Endothelial cell of umbilical vein (primary cell): ENCODE data around the gene TMEM40. TPM values are rescaled to one million over a fixed set of nuclear protein-coding genes. Genes with fewer than 3 reads are reported as not detected.

ENCODE experiments used
- BruUV-seq: library from RNA; stranded (reverse); fragments of 400-500 nt; replicated peaks from 2 replicates; lab custom pipeline; 2021; lab: Mats Ljungman, UMichigan
- CTCF ChIA-PET: fragments of 300-600, 350-600 bp; sonication (Branson Sonifier 250); formaldehyde crosslinking; loops from one replicate; lab custom pipeline; 2021; ENCODE audit warnings: antibody characterized with exemption, inconsistent platforms; lab: Charles Lee
- POLR2A ChIA-PET: fragments of 300-600, 350-600 bp; sonication (Branson Sonifier 250); formaldehyde crosslinking; loops from one replicate; lab custom pipeline; 2021; ENCODE audit warnings: antibody characterized with exemption, inconsistent platforms; lab: Charles Lee
- DNase-seq: peaks from one replicate; pipeline ENCODE4 v3.0.0-alpha.2; 2011; ENCODE audit warnings: low read depth, low spot score
- FAIRE-seq: peaks from 2 replicates; lab custom pipeline; 2011; peaks lifted over from hg19 to GRCh38; lab: Jason Lieb, UNC
- H2AFZ ChIP-seq: 2 replicates; pipeline ENCODE4 v1.6.0; 2012; ENCODE audit warnings: low read depth, low read length, control low read depth, inconsistent platforms
- H3K27ac ChIP-seq: 2 replicates; pipeline ENCODE4 v1.5.1; 2011; ENCODE audit warnings: low read depth, mild to moderate bottlenecking, control low read depth, low read length, moderate library complexity; ENCODE audit not compliant: insufficient read depth
- H3K27me3 ChIP-seq, 2 experiments: 2 replicates each; pipeline versions ENCODE4 v1.6.0 to v1.6.1; 2011; ENCODE audit warnings: low read length in 2 of 2, mixed read lengths in 1 of 2; ENCODE audit not compliant: control insufficient read depth in 2 of 2, insufficient read depth in 2 of 2
- H3K36me3 ChIP-seq, 2 experiments: 2 replicates in 1 of 2; 3 replicates in 1 of 2; pipeline ENCODE4 v1.5.1; 2011; ENCODE audit warnings: low read length in 2 of 2, mild to moderate bottlenecking in 1 of 2, moderate library complexity in 1 of 2; ENCODE audit not compliant: control insufficient read depth in 2 of 2, insufficient read depth in 2 of 2; ENCODE audit errors: extremely low read depth in 1 of 2
- H3K4me1 ChIP-seq: 3 replicates; pipeline ENCODE4 v1.5.1; 2011; ENCODE audit warnings: mild to moderate bottlenecking, low read length; ENCODE audit not compliant: control insufficient read depth, insufficient read depth; ENCODE audit errors: extremely low read depth
- H3K4me2 ChIP-seq: 2 replicates; pipeline ENCODE4 v1.6.1; 2011; ENCODE audit warnings: low read length, control low read depth, mixed read lengths; ENCODE audit not compliant: insufficient read depth
- H3K4me3 ChIP-seq, 3 experiments: fragments of 200-600 bp in 1 of 3; sonication (generic), shearing (Covaris generic) in 1 of 3; replicated peaks in 1 of 3; 2 replicates each; pipeline ENCODE4 v1.5.1; 2011 to 2016; ENCODE audit warnings: control low read depth in 3 of 3, low read length in 3 of 3, mild to moderate bottlenecking in 2 of 3, inconsistent platforms in 1 of 3, low read depth in 1 of 3, moderate library complexity in 1 of 3; ENCODE audit not compliant: insufficient read depth in 1 of 3
- H3K79me2 ChIP-seq: 2 replicates; pipeline ENCODE4 v1.6.0; 2012; ENCODE audit warnings: low read length, inconsistent platforms; ENCODE audit not compliant: control insufficient read depth, insufficient read depth
- H3K9ac ChIP-seq: replicated peaks from 2 replicates; pipeline ENCODE3; 2011; ENCODE audit warnings: low read length, control low read depth; ENCODE audit not compliant: insufficient read depth; ENCODE audit errors: extremely low read depth
- H3K9me1 ChIP-seq: replicated peaks from 3 replicates; pipeline ENCODE4 v1.6.0; 2011; ENCODE audit warnings: mild to moderate bottlenecking, low read length; ENCODE audit not compliant: control insufficient read depth, insufficient read depth; ENCODE audit errors: extremely low read depth
- H3K9me3 ChIP-seq: replicated peaks from 2 replicates; pipeline ENCODE4 v1.5.1; 2012; ENCODE audit warnings: low read length, inconsistent platforms; ENCODE audit not compliant: control insufficient read depth, insufficient read depth
- H4K20me1 ChIP-seq: replicated peaks from 2 replicates; pipeline ENCODE3; 2011; ENCODE audit warnings: mild to moderate bottlenecking, low read length; ENCODE audit not compliant: control insufficient read depth, insufficient read depth; ENCODE audit errors: extremely low read depth
- CTCF ChIP-seq, 2 donors: IDR thresholded peaks; 1 replicate in 1 of 2; 2 replicates in 1 of 2; pipeline ENCODE4 v1.5.1; 2011; ENCODE audit warnings: low read length in 2 of 2, mild to moderate bottlenecking in 2 of 2, moderate library complexity in 2 of 2, control low read depth in 1 of 2, inconsistent platforms in 1 of 2, low read depth in 1 of 2; ENCODE audit not compliant: insufficient read depth in 1 of 2; ENCODE audit errors: extremely low read depth in 1 of 2
- EZH2 ChIP-seq: IDR thresholded peaks from 2 replicates; pipeline ENCODE4 v1.6.1; 2012; ENCODE audit warnings: borderline replicate concordance, low read depth, mild to moderate bottlenecking, moderate library complexity, low read length, inconsistent platforms; ENCODE audit not compliant: severe bottlenecking
- FOS ChIP-seq: IDR thresholded peaks from 2 replicates; pipeline ENCODE4 v1.6.1; 2011; ENCODE audit warnings: mild to moderate bottlenecking, low read length, moderate library complexity, borderline replicate concordance; ENCODE audit not compliant: insufficient read depth
- GATA2 ChIP-seq: IDR thresholded peaks from 2 replicates; pipeline ENCODE4 v1.7.0; 2011; ENCODE audit warnings: low read depth, mild to moderate bottlenecking, moderate library complexity, mixed read lengths, low read length; ENCODE audit not compliant: insufficient read length, insufficient read depth
- JUN ChIP-seq: IDR thresholded peaks from 2 replicates; pipeline ENCODE4 v1.6.1; 2011; ENCODE audit warnings: borderline replicate concordance, low read depth; ENCODE audit not compliant: insufficient read length, insufficient read depth
- MAX ChIP-seq: IDR thresholded peaks from 2 replicates; pipeline ENCODE4 v1.6.1; 2011; ENCODE audit not compliant: insufficient read depth, insufficient read length
- MYC ChIP-seq: IDR thresholded peaks from one replicate; pipeline ENCODE4 v1.6.1; 2011; ENCODE audit warnings: mild to moderate bottlenecking, low read depth, low read length
- POLR2A ChIP-seq: IDR thresholded peaks from 2 replicates; pipeline ENCODE4 v1.6.1; 2012; ENCODE audit warnings: low read depth, mild to moderate bottlenecking, control low read depth, low read length
- POLR2AphosphoS5 ChIP-seq: IDR thresholded peaks from 2 replicates; pipeline ENCODE4 v1.6.1; 2012; ENCODE audit warnings: low read depth, mild to moderate bottlenecking, control low read depth, low read length, moderate library complexity; ENCODE audit not compliant: insufficient read depth
- dilution Hi-C: fragments of 300-500 bp; cut with MboI; formaldehyde crosslinking; loops from one replicate; pipeline ENCODE4 v1.15.0; 2019; ENCODE audit warnings: low sequenced_read_pairs; ENCODE audit not compliant: extremely low pct_ligation_motif_present
- intact Hi-C: fragments of 100-400 bp; cut with micrococcal nuclease; formaldehyde crosslinking; loops from one replicate; pipeline ENCODE4 v1.10.0; 2022
- polyA plus RNA-seq, 4 experiments: library from polyadenylated mRNA; depleted of rRNA in 3 of 4; stranded (reverse) in 3 of 4; unstranded in 1 of 4; fragments of >200 nt; gene quantifications; 2 replicates each; pipeline versions ENCODE4 v1.2.1 to v1.2.3, GENCODE V29; 2011 to 2012; ENCODE audit warnings: missing spikeins in 1 of 4
- total RNA-seq: library from RNA; stranded (reverse); gene quantifications from 2 replicates; pipeline ENCODE4 v1.2.3, GENCODE V29; 2021

The TMEM40 gene
- total and polyA plus RNA-seq, 2 donors (not counting 3 experiments of a cell fraction or from before 2014, with no cell fraction given), result not detected

DNA sequence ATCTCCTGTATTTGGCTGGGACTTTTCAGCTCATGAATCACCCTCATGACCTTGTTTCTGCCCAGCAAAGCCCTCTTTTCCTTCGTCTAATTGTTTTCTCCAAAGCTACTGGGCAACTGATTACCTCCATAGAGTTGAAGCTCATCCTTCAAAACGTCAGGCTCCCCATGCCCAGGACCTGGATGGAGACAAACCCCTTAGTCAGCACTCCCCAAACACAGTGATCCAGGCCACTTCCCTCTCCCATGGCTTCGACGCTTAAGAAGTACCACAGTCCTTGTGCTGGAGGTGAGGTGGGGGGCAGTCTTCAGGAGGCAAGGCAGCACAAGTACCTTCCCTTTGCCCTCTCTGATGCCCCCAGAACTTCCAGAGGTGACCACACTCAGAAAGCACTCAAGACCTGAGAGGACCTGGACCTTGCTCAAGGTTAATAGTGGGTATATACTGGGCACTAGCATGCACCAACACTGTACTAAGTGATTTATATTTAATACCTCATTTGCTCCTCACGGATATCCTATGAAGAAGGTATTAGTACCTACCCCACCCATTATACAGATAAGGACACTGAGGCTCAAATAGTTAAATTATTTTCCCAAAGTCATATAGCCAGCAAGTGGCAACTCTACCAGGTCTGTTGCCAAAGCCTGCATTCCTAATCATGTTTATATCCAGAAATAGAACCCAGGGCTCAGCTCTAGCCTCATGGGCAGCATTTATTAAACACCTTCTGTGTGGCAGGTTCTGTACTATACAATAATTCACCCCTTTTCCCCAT, 16.5 kb downstream of the TMEM40 start:
- no peak overlapping the region for H3K9ac ChIP-seq
- H3K36me3 ChIP-seq, result no peaks in the 10 kb centered on the region
- H3K4me1 ChIP-seq, result no peaks in the 10 kb centered on the region
- no peak overlapping the region for H3K27ac ChIP-seq
- H3K27me3 ChIP-seq, result peaks cover 3 to 5% of the 10 kb centered on the region in 2 experiments
- H4K20me1 ChIP-seq, result no peaks in the 10 kb centered on the region
- dilution Hi-C loops (no loop called here), intact Hi-C loops (no loop called here)
- H3K79me2 ChIP-seq, result no peaks in the 10 kb centered on the region
- no TSS peak for BruUV-seq
- H3K9me3 ChIP-seq, result no peaks in the 10 kb centered on the region
- no peaks in the 10 kb centered on the region for H3K9me1 ChIP-seq
- no peak overlapping the region for H3K4me2 ChIP-seq
- no peak overlapping the region for H3K4me3 ChIP-seq
- FAIRE-seq (no peak), DNase-seq (no peak)
- TF ChIP-seq CTCF (IDR thresholded peaks at IDR 0.05; ENCODE audit: extremely low read depth in 1 of 2, insufficient read depth in 1 of 2, low read depth in 1 of 2, low read length in 2 of 2) (no peak), MAX (no peak), MYC (no peak), POLR2A (no peak), EZH2 (no peak), FOS (no peak), POLR2AphosphoS5 (no peak), GATA2 (no peak), JUN (no peak)
- CTCF ChIA-PET, result no interaction called here
- POLR2A ChIA-PET, result interaction anchor here (0.6 kb wide), 1 partner anchor 149 kb away, joined by 8 read pairs; no protein-coding TSS in a partner anchor
- no peak overlapping the region for H2AFZ ChIP-seq
